GM19035 (cell line): ENCODE measurements around the gene UVSSA.
A peak's percentile ranks its signal among the peaks of the same experiment; 100 is the strongest.

ENCODE experiments used
- ATAC-seq: cut with Tn5 transposase; IDR thresholded peaks from one replicate; pipeline ENCODE4 v1.9.1; 2021; ENCODE audit not compliant: unreplicated experiment

Gene UVSSA

DNA sequence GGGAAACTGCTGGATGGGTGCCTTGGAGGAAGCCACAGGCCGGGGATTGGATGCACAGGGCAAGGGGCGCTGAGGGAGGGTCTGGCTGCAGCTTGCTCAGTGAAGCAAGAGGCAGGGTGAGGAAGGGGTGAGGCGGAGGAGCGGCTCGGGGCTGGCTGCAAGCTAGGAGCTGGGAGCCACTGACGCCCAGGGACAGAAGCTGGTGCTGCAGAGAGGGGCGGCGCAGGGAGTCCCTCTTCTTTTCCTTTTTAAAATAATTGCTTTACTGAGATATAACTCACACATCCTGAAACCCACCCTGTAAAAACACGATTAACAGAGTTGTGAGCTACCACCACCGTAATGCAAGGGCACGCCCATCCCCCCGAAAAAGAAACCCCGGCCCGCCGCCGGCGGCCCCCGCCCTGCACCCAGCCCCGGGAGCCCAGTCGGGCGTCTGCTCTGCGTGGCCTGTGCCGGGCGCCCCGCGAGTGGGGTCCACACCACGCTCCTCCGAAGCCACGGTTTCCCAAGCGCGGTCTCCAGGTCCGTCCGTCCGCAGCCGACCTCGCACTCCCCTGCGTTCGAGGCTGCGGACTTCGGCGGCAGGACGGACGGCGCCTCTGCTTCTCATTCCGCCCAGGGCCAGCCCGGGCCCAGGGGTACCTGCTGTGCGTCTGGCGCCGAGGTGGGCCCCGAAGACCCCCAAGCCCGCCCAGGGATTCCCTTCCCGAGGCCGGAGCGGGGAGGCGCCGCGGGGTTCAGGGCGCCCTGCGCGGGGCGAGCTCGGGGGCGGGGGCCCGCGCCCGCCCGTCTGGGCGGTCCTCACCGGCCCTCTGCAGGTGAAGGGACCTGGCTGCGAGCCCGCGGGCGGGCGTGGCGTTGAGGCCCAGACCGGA lies 866 bp upstream of the UVSSA start:
- ATAC-seq: peak; percentile 25

DNA sequence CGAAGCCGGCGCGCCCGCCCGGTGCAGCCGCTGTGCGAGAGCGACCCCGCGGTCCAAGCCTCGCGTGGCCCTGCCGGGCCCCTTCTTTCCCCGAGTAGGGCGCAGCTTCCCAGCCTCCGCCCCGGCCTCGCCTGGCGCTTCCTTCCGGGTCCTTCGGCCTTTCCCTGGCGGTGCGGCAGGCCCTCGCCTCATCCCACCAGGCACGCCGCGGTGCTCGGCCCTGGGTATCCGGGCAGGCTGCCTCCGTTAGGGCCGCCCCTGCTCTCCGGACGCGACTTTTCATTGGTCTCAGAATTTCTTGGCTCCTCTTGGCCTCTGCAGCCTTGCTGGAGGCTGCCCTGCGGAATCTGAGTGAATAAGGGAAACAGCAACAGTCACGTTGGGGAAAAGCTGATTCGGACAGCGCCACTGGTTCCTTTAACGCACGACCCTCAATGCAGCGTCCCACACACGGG lies 429 bp downstream of the UVSSA start:
- peak; percentile 32 for ATAC-seq

DNA sequence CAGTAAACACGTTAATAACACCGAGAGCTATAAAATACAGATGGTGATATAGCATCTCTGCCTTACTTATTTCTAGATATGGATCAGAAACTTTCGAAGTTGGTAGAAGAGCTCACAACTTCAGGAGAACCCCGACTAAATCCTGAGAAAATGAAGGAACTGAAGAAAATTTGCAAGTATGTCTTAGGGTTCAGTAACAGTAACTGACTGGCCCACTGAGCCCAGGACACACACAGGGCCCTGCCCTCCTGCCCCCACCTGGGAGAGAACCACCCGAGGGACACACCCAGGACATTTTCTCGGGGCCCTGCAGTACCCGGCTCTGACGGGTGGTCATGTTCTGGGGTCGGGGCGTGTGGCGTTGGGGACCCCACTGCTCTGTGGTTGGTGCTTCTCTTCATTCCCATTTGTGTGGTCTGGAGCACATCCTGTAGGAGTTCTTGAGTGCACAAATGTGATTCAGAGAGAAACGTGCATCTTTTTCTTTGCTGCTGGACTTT lies 1.1 kb downstream of the UVSSA start:
- ATAC-seq: no peak

- no peak for ATAC-seq
These were observed 1.7 kb downstream of the UVSSA start for GRCh38 chr4:1348746-1349145.

GRCh38 chr4:1349359-1350168 lies 2.6 kb downstream of the UVSSA start:
- ATAC-seq: no peak

DNA sequence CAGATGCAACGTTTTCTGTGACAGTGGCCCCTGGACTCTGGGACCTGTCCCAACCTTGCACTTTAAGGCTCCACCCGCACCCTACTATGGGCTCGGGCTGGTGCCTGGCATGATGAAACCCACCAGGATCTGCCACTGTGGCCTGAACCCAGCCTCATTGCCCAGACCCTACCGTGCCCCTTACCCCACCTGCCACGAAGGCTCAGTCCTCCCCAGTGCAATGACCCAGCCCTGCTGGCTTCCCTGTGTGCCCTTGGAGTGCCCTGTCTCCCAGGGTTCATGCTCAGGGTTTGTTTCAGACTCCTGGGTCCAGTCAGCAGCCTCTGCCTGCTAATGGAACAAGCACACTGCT lies 3.1 kb downstream of the UVSSA start:
- ATAC-seq: no peak

- ATAC-seq: no peak
These were observed 5.0 kb downstream of the UVSSA start for GRCh38 chr4:1351854-1352566.

- ATAC-seq: no peak
These were observed 5.5 kb downstream of the UVSSA start for GRCh38 chr4:1352567-1352900.

DNA sequence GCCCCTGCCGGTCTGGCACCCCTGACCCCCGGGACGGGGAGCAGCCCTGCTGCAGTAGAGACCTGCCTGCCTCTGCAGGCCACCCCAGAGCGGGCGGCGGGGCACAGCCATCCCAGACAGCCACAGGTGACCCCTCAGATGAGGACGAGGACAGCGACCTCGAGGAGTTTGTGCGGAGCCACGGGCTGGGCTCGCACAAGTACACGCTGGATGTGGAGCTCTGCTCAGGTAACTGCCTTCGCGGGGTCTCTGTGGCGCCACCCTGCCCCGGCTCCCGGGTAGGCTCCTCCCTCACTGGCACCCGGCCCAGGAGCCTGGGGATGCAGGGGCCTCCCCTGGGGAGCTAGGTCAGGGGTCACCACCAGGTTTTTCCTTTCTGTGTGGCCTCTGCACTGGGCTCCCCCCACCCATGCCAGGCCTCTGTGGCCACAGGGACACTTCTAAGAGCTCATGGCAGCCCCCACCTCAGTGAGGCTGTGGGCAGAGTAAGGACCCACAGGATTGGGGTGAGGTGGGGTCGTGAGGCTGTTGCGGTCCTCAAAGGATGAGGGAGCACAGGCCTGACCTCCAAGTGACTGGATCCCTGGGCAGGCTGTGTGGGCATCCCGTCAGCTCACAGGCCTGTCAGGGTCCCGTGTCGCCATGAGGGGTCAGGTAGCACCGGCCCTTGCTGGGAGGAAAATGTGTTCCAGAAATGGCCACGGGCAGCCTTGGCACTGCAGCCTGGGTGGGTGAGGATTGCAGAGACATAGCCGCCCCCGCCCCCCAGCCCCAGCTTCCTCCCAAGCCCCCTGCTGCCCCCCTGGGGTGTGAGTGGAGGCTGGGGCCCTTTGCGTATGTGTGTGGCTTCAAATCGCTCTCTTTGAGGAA lies 6.4 kb downstream of the UVSSA start:
- ATAC-seq: no peak

DNA sequence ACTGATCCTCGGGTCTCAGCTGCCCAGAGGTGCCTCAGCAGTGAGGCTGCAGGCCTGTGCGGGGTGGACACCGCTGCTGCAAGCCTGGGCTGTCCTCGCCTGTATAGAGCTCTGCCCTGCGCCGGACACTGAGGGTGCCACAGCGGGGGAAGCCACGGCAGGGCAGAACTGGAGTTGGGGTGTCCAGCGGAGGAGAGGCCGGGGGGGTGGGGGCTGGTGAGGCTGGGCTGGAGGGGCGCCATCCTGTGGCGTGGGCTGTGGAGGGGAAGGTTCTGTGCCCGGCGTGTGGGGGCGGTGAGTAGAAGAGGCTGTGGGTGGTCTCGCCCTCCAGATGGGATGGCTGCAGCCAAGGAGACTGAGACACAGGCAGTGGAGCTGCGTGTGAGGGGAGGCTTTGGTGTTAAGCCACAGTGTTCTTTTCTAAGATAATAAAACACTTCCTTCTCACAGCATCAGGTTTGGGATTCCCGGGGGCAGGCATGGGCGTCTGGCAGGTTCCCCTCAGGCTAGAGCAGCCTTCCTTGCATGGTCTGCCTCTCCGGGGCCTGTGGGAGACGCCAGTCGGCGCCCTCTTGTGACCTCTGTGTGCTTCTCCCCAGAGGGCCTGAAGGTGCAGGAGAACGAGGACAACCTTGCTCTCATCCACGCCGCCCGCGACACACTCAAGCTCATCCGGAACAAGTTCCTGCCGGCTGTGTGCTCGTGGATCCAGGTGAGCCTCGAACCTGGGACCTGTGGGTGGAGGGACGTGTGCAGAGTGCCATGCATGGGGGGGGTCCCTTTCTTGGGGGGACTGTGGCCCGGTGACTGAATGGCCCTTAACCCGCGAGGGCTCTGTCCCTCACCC lies 7.4 kb downstream of the UVSSA start:
- no peak for ATAC-seq

DNA sequence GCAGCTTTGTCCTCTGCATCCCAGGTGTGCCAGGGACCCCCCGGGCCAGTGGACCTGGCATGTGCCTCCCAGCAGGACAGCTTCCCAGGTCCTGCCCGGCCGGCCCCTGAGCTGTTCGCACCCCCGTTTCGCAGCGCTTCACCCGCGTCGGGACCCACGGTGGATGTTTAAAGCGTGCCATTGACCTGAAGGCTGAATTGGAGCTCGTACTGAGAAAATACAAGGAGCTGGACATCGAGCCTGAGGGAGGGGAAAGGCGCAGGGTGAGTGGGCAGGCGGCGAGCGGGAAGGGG lies 7.9 kb downstream of the UVSSA start:
- no peak for ATAC-seq

GRCh38 chr4:1355378-1355777 lies 8.4 kb downstream of the UVSSA start:
- ATAC-seq: no peak

DNA sequence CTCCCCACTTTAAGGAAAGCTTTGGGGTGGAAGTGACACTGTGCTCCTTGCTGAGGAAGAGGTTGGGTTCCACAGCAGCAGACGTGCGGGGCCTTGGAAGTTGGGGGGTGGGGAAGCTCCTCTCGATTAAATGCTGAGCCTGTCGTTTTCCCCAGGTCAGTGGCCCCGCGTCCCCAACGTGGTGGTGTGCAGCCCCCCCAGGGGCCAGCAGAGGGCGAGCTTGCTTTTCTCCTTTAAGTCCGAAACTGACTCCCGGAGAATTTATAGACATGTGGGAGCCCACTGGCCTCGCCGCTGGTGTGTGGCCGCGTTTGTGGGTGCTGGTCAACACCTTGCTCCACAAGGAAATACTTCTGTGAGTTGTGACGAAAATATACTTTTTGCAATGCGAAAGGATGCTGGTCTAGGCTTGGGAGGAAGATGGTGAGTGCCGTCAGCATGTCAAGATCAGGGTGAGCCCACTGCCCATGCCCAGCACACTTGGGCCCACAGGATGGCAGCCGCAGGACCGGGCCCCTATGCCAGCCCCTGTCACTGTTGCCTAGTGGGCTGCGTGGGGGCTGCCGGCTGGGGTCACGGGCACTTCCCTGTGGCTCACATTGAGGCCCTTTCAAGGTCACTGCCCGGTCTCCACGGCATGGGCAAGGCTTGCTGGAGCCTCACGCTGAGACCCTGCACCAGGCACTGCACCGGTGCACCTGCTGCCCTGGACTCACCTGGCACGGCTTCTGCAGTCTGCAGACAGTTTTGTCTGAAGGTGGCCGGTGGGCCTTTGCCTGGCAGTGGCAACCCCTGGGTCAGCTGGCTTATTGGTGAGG lies 9.4 kb downstream of the UVSSA start:
- no peak for ATAC-seq

DNA sequence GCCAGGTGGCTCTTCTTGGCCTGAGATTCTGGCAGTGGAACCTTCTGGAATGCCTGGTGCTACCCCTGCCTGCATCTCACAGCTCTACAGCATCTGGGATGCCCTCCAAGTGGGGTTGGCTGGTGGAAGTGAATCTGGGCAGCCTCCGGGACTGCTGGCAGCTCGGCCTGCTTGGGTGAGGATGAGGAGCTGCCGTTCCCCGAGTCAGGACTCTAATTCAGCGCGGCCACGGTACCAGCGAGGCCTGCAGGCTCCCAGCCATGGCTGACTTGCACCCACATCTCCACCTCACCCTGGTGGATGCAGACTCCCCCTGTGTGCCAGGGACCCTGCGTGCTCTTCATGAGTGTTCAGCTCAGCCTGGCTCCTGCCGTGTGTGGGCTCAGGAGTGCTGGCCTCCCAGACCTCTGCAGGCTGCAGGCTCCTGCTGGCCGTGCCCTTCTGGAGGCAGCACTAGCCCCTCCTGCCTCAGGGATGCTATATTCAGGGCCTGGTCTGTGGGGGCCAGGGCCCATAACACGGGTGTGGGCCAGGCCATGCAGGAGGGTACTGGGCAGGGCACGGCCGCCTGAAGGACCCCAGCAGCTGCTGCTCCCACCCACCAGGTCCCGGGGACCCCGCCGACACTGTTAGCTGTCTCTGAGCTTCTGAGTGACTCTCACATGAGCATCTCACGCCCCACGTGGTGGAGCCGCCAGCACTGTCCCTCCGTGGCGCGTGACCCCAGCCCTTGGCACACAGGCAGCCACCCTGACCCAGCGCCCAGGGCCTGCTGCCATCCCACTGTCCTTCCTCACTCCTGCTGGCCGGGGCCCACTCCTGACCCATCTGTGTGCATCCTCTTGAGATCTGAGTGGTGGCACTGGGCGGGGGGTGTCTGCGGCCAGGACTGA lies 10.6 kb downstream of the UVSSA start:
- no peak for ATAC-seq

DNA sequence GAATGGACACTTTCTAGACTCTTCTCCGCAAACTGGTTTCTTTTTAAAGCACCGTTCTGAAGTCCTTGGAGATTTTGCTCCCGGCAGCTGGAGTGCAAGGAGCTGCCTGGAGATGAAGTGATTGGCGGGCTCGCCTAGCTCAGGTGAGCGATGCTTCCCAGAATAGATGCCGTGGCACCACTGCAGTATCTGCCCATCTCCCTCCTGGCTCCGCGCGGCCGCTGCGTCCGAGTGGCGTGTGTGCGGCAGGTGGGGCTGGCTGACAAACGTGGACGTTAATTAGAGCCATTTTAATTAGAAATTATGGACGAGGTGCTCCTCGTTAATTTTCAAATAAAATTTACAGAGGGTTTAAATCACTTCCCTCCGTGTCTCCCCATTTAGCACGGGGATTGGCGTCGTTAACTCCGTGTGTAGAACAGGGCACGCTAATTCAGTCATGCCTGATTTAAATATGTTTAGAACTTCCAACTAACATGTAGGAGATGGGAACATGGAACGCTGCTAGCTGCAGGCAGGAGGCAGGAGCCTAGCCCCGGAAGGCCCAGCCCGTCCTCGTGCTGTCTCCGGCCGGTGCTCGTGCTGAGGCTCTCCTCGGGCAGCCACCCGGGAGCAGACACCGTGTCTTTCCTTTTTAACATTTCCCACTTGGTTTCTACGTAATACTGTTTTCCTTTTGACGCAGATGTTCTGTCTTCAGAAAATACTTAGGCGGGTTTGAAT lies 11.6 kb downstream of the UVSSA start:
- ATAC-seq: no peak

GRCh38 chr4:1359144-1359501 lies 12.1 kb downstream of the UVSSA start:
- no peak for ATAC-seq

DNA sequence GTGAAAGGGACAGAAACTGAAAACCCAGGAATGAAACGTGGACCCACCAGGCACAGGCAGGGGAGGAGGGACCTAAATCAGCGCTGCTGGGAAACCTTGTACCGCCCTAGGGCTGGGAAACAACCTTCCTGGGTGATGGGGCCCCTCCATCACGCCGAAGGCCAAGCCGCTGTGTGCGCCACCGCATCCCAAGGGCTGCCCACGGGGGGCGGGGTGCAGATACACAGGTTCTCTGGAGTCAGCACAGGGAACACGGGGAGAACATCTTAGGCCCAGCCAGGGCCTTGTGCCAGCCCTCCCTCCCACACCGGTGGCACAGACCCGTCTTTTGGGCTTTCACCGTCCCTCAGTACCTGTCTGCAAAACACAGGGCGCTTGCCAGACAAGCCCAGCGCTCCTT lies 13.0 kb downstream of the UVSSA start:
- no peak for ATAC-seq
